ENCODE measurements around the gene SP100. TPM values are rescaled to one million over a fixed set of nuclear protein-coding genes. Genes with fewer than 3 reads are reported as not detected.

SP100 gene
- total and polyA plus RNA-seq, 4 donors, result 58.7 to 171 (median 96.6) TPM

- Histone ChIP-seq H3K27me3 (ENCODE audit: control insufficient read depth in 1 of 2, insufficient read depth in 2 of 2, low read length in 1 of 2) (no peaks in the 10 kb centered on the region), H3K27ac (ENCODE audit: low read depth in 1 of 2, low read length in 2 of 2) (no peak overlapping the region), H3K9me3 (ENCODE audit: control insufficient read depth, low read length) (peaks cover 7% of the 10 kb centered on the region), H3K36me3 (ENCODE audit: control insufficient read depth in 1 of 2, insufficient read depth in 2 of 2, low read length in 1 of 2) (no peaks in the 10 kb centered on the region), H3K4me3 (ENCODE audit: low read length in 2 of 2) (no peak overlapping the region), H3K4me1 (ENCODE audit: control insufficient read depth in 1 of 2, insufficient read depth in 2 of 2, low read length in 2 of 2) (no peaks in the 10 kb centered on the region)
- intact Hi-C loops (cut with DNase I), result no loop called here
- DNase-seq, result no peak
- WGBS, 2 donors, result 78 to 83% methylated on average over 1 of the region's 1 CpG
- ATAC-seq (ENCODE audit: low FRiP score), result no peak
Observed at GRCh38 chr2:230570987-230571386, 155.0 kb downstream of the SP100 start.

GRCh38 chr2:230575642-230576324 is 159.8 kb downstream of the SP100 start:
- Histone ChIP-seq H3K36me3 (ENCODE audit: control insufficient read depth in 1 of 2, insufficient read depth in 2 of 2, low read length in 1 of 2) (no peaks in the 10 kb centered on the region), H3K4me1 (ENCODE audit: control insufficient read depth in 1 of 2, insufficient read depth in 2 of 2, low read length in 2 of 2) (no peaks in the 10 kb centered on the region), H3K9me3 (ENCODE audit: control insufficient read depth, low read length) (peaks cover 7% of the 10 kb centered on the region), H3K27me3 (ENCODE audit: control insufficient read depth in 1 of 2, insufficient read depth in 2 of 2, low read length in 1 of 2) (no peaks in the 10 kb centered on the region), H3K4me3 (ENCODE audit: low read length in 2 of 2) (no peak overlapping the region), H3K27ac (ENCODE audit: low read depth in 1 of 2, low read length in 2 of 2) (no peak overlapping the region)
- DNase-seq (no peak), ATAC-seq (ENCODE audit: low FRiP score) (no peak)
- WGBS, 2 donors, result 76 to 77% methylated on average over 9 of the region's 9 CpGs
- intact Hi-C loops (cut with DNase I), result no loop called here

- no peaks in the 10 kb centered on the region for H3K27me3 ChIP-seq (ENCODE audit: control insufficient read depth in 1 of 2, insufficient read depth in 2 of 2, low read length in 1 of 2)
- H3K4me1 ChIP-seq (ENCODE audit: control insufficient read depth in 1 of 2, insufficient read depth in 2 of 2, low read length in 2 of 2), result no peaks in the 10 kb centered on the region
- intact Hi-C loops (cut with DNase I), result no loop called here
- 69 to 73% methylated on average over 6 of the region's 6 CpGs for WGBS, 2 donors
- ATAC-seq (ENCODE audit: low FRiP score) (no peak), DNase-seq (no peak)
- H3K9me3 ChIP-seq (ENCODE audit: control insufficient read depth, low read length), result peaks cover 7% of the 10 kb centered on the region
- H3K36me3 ChIP-seq (ENCODE audit: control insufficient read depth in 1 of 2, insufficient read depth in 2 of 2, low read length in 1 of 2), result no peaks in the 10 kb centered on the region
- no peak overlapping the region for H3K27ac ChIP-seq (ENCODE audit: low read depth in 1 of 2, low read length in 2 of 2)
- no peak overlapping the region for H3K4me3 ChIP-seq (ENCODE audit: low read length in 2 of 2)
Observed at GRCh38 chr2:230577114-230577513, 161.1 kb downstream of the SP100 start.

- H3K27me3 ChIP-seq (ENCODE audit: control insufficient read depth in 1 of 2, insufficient read depth in 2 of 2, low read length in 1 of 2), result no peaks in the 10 kb centered on the region
- ATAC-seq (ENCODE audit: low FRiP score), result no peak
- no peak overlapping the region for H3K27ac ChIP-seq (ENCODE audit: low read depth in 1 of 2, low read length in 2 of 2)
- no peaks in the 10 kb centered on the region for H3K4me1 ChIP-seq (ENCODE audit: control insufficient read depth in 1 of 2, insufficient read depth in 2 of 2, low read length in 2 of 2)
- no peak for DNase-seq
- H3K9me3 ChIP-seq (ENCODE audit: control insufficient read depth, low read length), result peaks cover 6% of the 10 kb centered on the region
- no peaks in the 10 kb centered on the region for H3K36me3 ChIP-seq (ENCODE audit: control insufficient read depth in 1 of 2, insufficient read depth in 2 of 2, low read length in 1 of 2)
- intact Hi-C loops (cut with DNase I), result no loop called here
- 30 to 35% methylated on average over 2 of the region's 2 CpGs for WGBS, 2 donors
- no peak overlapping the region for H3K4me3 ChIP-seq (ENCODE audit: low read length in 2 of 2)
Observed at GRCh38 chr2:230578106-230578505, 162.1 kb downstream of the SP100 start.

GRCh38 chr2:230582851-230583283 is 166.9 kb downstream of the SP100 start:
- no peaks in the 10 kb centered on the region for H3K9me3 ChIP-seq (ENCODE audit: control insufficient read depth, low read length)
- DNase-seq (no peak), ATAC-seq (ENCODE audit: low FRiP score) (no peak)
- H3K27me3 ChIP-seq (ENCODE audit: control insufficient read depth in 1 of 2, insufficient read depth in 2 of 2, low read length in 1 of 2), result no peaks in the 10 kb centered on the region
- intact Hi-C loops (cut with DNase I), result loop anchor here in 1 of 2 donors (10.0 kb wide), 1 partner anchor 368 kb away; the partner anchor contains the start of gene SP110
- H3K36me3 ChIP-seq (ENCODE audit: control insufficient read depth in 1 of 2, insufficient read depth in 2 of 2, low read length in 1 of 2), result no peaks in the 10 kb centered on the region
- H3K27ac ChIP-seq (ENCODE audit: low read depth in 1 of 2, low read length in 2 of 2), result no peak overlapping the region
- 65 to 71% methylated on average over 5 of the region's 5 CpGs for WGBS, 2 donors
- no peaks in the 10 kb centered on the region for H3K4me1 ChIP-seq (ENCODE audit: control insufficient read depth in 1 of 2, insufficient read depth in 2 of 2, low read length in 2 of 2)
- no peak overlapping the region for H3K4me3 ChIP-seq (ENCODE audit: low read length in 2 of 2)

- intact Hi-C loops (cut with DNase I), result loop anchor here in 1 of 2 donors (10.0 kb wide), 1 partner anchor 369 kb away; the partner anchor contains the start of gene SP110
- no peak for ATAC-seq (ENCODE audit: low FRiP score)
- Histone ChIP-seq H3K4me1 (ENCODE audit: control insufficient read depth in 1 of 2, insufficient read depth in 2 of 2, low read length in 2 of 2) (no peaks in the 10 kb centered on the region), H3K9me3 (ENCODE audit: control insufficient read depth, low read length) (no peaks in the 10 kb centered on the region), H3K27me3 (ENCODE audit: control insufficient read depth in 1 of 2, insufficient read depth in 2 of 2, low read length in 1 of 2) (no peaks in the 10 kb centered on the region), H3K36me3 (ENCODE audit: control insufficient read depth in 1 of 2, insufficient read depth in 2 of 2, low read length in 1 of 2) (no peaks in the 10 kb centered on the region), H3K4me3 (ENCODE audit: low read length in 2 of 2) (no peak overlapping the region), H3K27ac (ENCODE audit: low read depth in 1 of 2, low read length in 2 of 2) (no peak overlapping the region)
- DNase-seq, result no peak
- 67 to 73% methylated on average over 2 of the region's 2 CpGs for WGBS, 2 donors
Observed at GRCh38 chr2:230583581-230583980, 167.6 kb downstream of the SP100 start.

- WGBS, 2 donors, result 27 to 34% methylated on average over 2 of the region's 2 CpGs
- no peaks in the 10 kb centered on the region for H3K9me3 ChIP-seq (ENCODE audit: control insufficient read depth, low read length)
Observed at GRCh38 chr2:230586328-230586982, 170.5 kb downstream of the SP100 start.

GRCh38 chr2:230589025-230589424 is 173.0 kb downstream of the SP100 start:
- DNase-seq (no peak), ATAC-seq (ENCODE audit: low FRiP score) (no peak)
- 86 to 89% methylated on average over 3 of the region's 3 CpGs for WGBS, 2 donors
- Histone ChIP-seq H3K36me3 (ENCODE audit: control insufficient read depth in 1 of 2, insufficient read depth in 2 of 2, low read length in 1 of 2) (no peaks in the 10 kb centered on the region), H3K27me3 (ENCODE audit: control insufficient read depth in 1 of 2, insufficient read depth in 2 of 2, low read length in 1 of 2) (no peaks in the 10 kb centered on the region), H3K9me3 (ENCODE audit: control insufficient read depth, low read length) (no peaks in the 10 kb centered on the region), H3K4me1 (ENCODE audit: control insufficient read depth in 1 of 2, insufficient read depth in 2 of 2, low read length in 2 of 2) (no peaks in the 10 kb centered on the region), H3K4me3 (ENCODE audit: low read length in 2 of 2) (no peak overlapping the region), H3K27ac (ENCODE audit: low read depth in 1 of 2, low read length in 2 of 2) (no peak overlapping the region)
- intact Hi-C loops (cut with DNase I), result loop anchor here in 1 of 2 donors (10.0 kb wide), 1 partner anchor 374 kb away; the partner anchor contains the start of gene SP110

More at GRCh38 chr2:230586328-230586982, 170.5 kb downstream of the SP100 start:
- ATAC-seq (ENCODE audit: low FRiP score) (no peak), DNase-seq (no peak)
- Histone ChIP-seq H3K27ac (ENCODE audit: low read depth in 1 of 2, low read length in 2 of 2) (no peak overlapping the region), H3K27me3 (ENCODE audit: control insufficient read depth in 1 of 2, insufficient read depth in 2 of 2, low read length in 1 of 2) (no peaks in the 10 kb centered on the region), H3K4me3 (ENCODE audit: low read length in 2 of 2) (no peak overlapping the region), H3K4me1 (ENCODE audit: control insufficient read depth in 1 of 2, insufficient read depth in 2 of 2, low read length in 2 of 2) (no peaks in the 10 kb centered on the region), H3K36me3 (ENCODE audit: control insufficient read depth in 1 of 2, insufficient read depth in 2 of 2, low read length in 1 of 2) (no peaks in the 10 kb centered on the region)
- intact Hi-C loops (cut with DNase I), result loop anchor here in 1 of 2 donors (10.0 kb wide), 1 partner anchor 372 kb away; the partner anchor contains the start of gene SP110
